Pancreas (tissue), 10 donors: ENCODE measurements around the gene C5orf58. TPM values are rescaled to one million over a fixed set of nuclear protein-coding genes. Genes with fewer than 3 reads are reported as not detected.

Experiments used
- ATAC-seq, 4 donors: fragments of 200-7000 bp; cut with Tn5 transposase; one replicate each; pipeline versions ENCODE4 v1.8.0 to v1.9.1; 2020; ENCODE audit warnings: mild to moderate bottlenecking in 4 of 4, moderate library complexity in 4 of 4
- DNase-seq, 6 donors: peaks; one replicate each; pipeline ENCODE4 v3.0.0-alpha.2; 2020
- FAIRE-seq: peaks from 2 replicates; lab custom pipeline; 2012; peaks lifted over from hg19 to GRCh38; lab: Jason Lieb, UNC
- H3K27ac ChIP-seq, 4 donors: fragments of 200-600 bp; sonication (generic); 1 replicate in 3 of 4; 2 replicates in 1 of 4; pipeline versions ENCODE4 v1.5.0 to v1.8.0; 2020
- H3K27me3 ChIP-seq, 4 donors: fragments of 200-600 bp; one replicate each; pipeline ENCODE4 v1.8.0; 2021
- H3K36me3 ChIP-seq, 3 donors: fragments of 200-600 bp; sonication (generic) in 1 of 3; one replicate each; pipeline versions ENCODE4 v1.5.0 to v1.8.0; 2020 to 2021
- H3K4me1 ChIP-seq, 3 donors: fragments of 200-600 bp; one replicate each; pipeline ENCODE4 v1.8.0; 2021
- H3K4me3 ChIP-seq, 4 donors: fragments of 200-600 bp; sonication (generic) in 2 of 4; one replicate each; pipeline versions ENCODE4 v1.5.0 to v1.8.0; 2020 to 2021
- H3K9me3 ChIP-seq, 4 donors: fragments of 200-600 bp; one replicate each; pipeline ENCODE4 v1.8.0; 2021
- CTCF ChIP-seq, 4 donors: fragments of 200-600 bp; sonication (generic) in 3 of 4; IDR thresholded peaks; one replicate each; pipeline versions ENCODE4 v1.5.0 to v1.8.0; 2021; ENCODE audit warnings: antibody characterized with exemption in 4 of 4
- WGBS, 2 donors: extraction: QIAGEN DNeasy Blood & Tissue Kit; methylation state at CpG; one replicate each; pipeline ENCODE4 v1.1.7; 2013; 5-methylcytosine and 5-hydroxymethylcytosine counted together
- intact Hi-C, 3 donors: fragments of 100-400 bp; cut with DNase I; formaldehyde crosslinking; loops; one replicate each; pipeline versions ENCODE4 v1.11.1 to v1.14.2; 2022
- polyA plus RNA-seq, 2 donors: library from polyadenylated mRNA; stranded (reverse); fragments of 200-250 nt; gene quantifications; one replicate each; pipeline ENCODE4 v1.2.3, GENCODE V29; 2013
- total RNA-seq, 6 donors: library from RNA; stranded (reverse); fragmentation: NEBNext Ultra II Directional in 4 of 6; extraction: Animal tissue kit (Norgen Biotek cat#: 25700) in 4 of 6; gene quantifications; one replicate each; pipeline versions ENCODE4 v1.2.1 to v1.2.4, GENCODE V29; 2021 to 2023
- donor health status: healthy with polysubstance abuse.
- donor health status: DM: no; HTN: no; CAD: no; lungs with moderate emphysema.
- donor health status: DM: no; HTN: no; CAD: no.
- donor health status: control.
- donor health status: control.
- donor health status: Bipolar disorder and iron deficiency.
- donor health status: DM: yes; HTN: yes; CAD: no.
- donor health status: DM: no; HTN: no; CAD: no.
- donor health status: DM: no; HTN: no; CAD: no.
- donor health status: DM: yes; HTN: yes; CAD: no.

Gene C5orf58
- total and polyA plus RNA-seq, 8 donors = 0.21 TPM; not detected in 7

- Histone ChIP-seq H3K27me3 (no peaks in the 10 kb centered on the region), H3K36me3 (no peaks in the 10 kb centered on the region), H3K4me3 (no peak overlapping the region), H3K9me3 (no peaks in the 10 kb centered on the region), H3K27ac (no peak overlapping the region), H3K4me1 (no peaks in the 10 kb centered on the region)
- intact Hi-C loops = no loop called here
- ATAC-seq (no peak), FAIRE-seq (no peak), DNase-seq (no peak)
- 83 to 95% methylated on average over 1 of the region's 1 CpG for WGBS, 2 donors
- TF ChIP-seq CTCF (IDR thresholded peaks at IDR 0.05) = no peak
These were observed 50.5 kb downstream of the C5orf58 start for GRCh38 chr5:170283296-170283695.

- intact Hi-C loops = no loop called here
- Histone ChIP-seq H3K27me3 (no peaks in the 10 kb centered on the region), H3K36me3 (no peaks in the 10 kb centered on the region), H3K9me3 (no peaks in the 10 kb centered on the region), H3K4me1 (no peaks in the 10 kb centered on the region), H3K4me3 (no peak overlapping the region), H3K27ac (no peak overlapping the region)
- DNase-seq (no peak), ATAC-seq (no peak), FAIRE-seq (no peak)
- 53 to 58% methylated on average over 2 of the region's 2 CpGs for WGBS, 2 donors
- TF ChIP-seq CTCF (IDR thresholded peaks at IDR 0.05) = no peak
These were observed 51.4 kb downstream of the C5orf58 start for GRCh38 chr5:170284231-170284630.

- intact Hi-C loops = no loop called here
- no peaks in the 10 kb centered on the region for H3K36me3 ChIP-seq
- no peak for ATAC-seq
- H3K27ac ChIP-seq = no peak overlapping the region
- H3K27me3 ChIP-seq = no peaks in the 10 kb centered on the region
- TF ChIP-seq CTCF (IDR thresholded peaks at IDR 0.05) = no peak
- no peaks in the 10 kb centered on the region for H3K4me1 ChIP-seq
- no peak for FAIRE-seq
- no peaks in the 10 kb centered on the region for H3K9me3 ChIP-seq
- DNase-seq = no peak
- H3K4me3 ChIP-seq = no peak overlapping the region
These were observed 52.4 kb downstream of the C5orf58 start for GRCh38 chr5:170285181-170285580.

- H3K9me3 ChIP-seq = no peaks in the 10 kb centered on the region
- TF ChIP-seq CTCF (IDR thresholded peaks at IDR 0.05) = no peak
- ATAC-seq (no peak), FAIRE-seq (no peak), DNase-seq (no peak)
- intact Hi-C loops = no loop called here
- H3K4me1 ChIP-seq = no peaks in the 10 kb centered on the region
- no peaks in the 10 kb centered on the region for H3K36me3 ChIP-seq
- WGBS, 2 donors = 62 to 63% methylated on average over 3 of the region's 3 CpGs
- H3K4me3 ChIP-seq = no peak overlapping the region
- H3K27ac ChIP-seq = no peak overlapping the region
- H3K27me3 ChIP-seq = no peaks in the 10 kb centered on the region
These were observed 53.7 kb downstream of the C5orf58 start for GRCh38 chr5:170286386-170286925.

GRCh38 chr5:170287532-170287931 lies 54.7 kb downstream of the C5orf58 start:
- no peak for DNase-seq
- Histone ChIP-seq H3K4me1 (no peaks in the 10 kb centered on the region), H3K4me3 (no peak overlapping the region), H3K27me3 (no peaks in the 10 kb centered on the region), H3K36me3 (no peaks in the 10 kb centered on the region), H3K27ac (peak overlapping the region in 1 of 4 donors; percentile 17), H3K9me3 (no peaks in the 10 kb centered on the region)
- FAIRE-seq = no peak
- WGBS, 2 donors = 61 to 69% methylated on average over 1 of the region's 1 CpG
- no peak for TF ChIP-seq CTCF (IDR thresholded peaks at IDR 0.05)
- intact Hi-C loops = no loop called here
- ATAC-seq = peak in 3 of 4 donors; percentile 38 to 67 (median 64)
